ENCODE measurements around the gene KIF13A. TPM values are rescaled to one million over a fixed set of nuclear protein-coding genes. Genes with fewer than 3 reads are reported as not detected.

Gene KIF13A
- total and polyA plus RNA-seq, 2 donors (not counting 3 experiments of a cell fraction or from before 2014, with no cell fraction given) = 24.9 to 65.8 TPM

GRCh38 chr6:17851001-17851719, 136.3 kb downstream of the KIF13A start:
- Histone ChIP-seq H3K27me3 (ENCODE audit: control insufficient read depth in 2 of 2, insufficient read depth in 2 of 2, low read length in 2 of 2) (no peaks in the 10 kb centered on the region), H3K4me2 (ENCODE audit: insufficient read depth, low read length) (peak overlapping the region; percentile 64), H2AFZ (ENCODE audit: low read depth, low read length) (peak overlapping the region; percentile 19), H3K27ac (ENCODE audit: insufficient read depth, low read depth, low read length) (peak overlapping the region; percentile 93), H3K4me3 (replicated peaks in 1 of 3; ENCODE audit: insufficient read depth in 1 of 3, low read depth in 1 of 3, low read length in 3 of 3) (peak overlapping the region in 1 of 3 experiments; percentile 51), H3K9me1 (replicated peaks; ENCODE audit: control insufficient read depth, extremely low read depth, insufficient read depth, low read length) (no peaks in the 10 kb centered on the region), H3K9me3 (replicated peaks; ENCODE audit: control insufficient read depth, insufficient read depth, low read length) (no peaks in the 10 kb centered on the region), H3K79me2 (ENCODE audit: control insufficient read depth, insufficient read depth, low read length) (peaks cover 5% of the 10 kb centered on the region), H3K36me3 (ENCODE audit: control insufficient read depth in 2 of 2, extremely low read depth in 1 of 2, insufficient read depth in 2 of 2, low read length in 2 of 2) (peaks cover 0 to 2% of the 10 kb centered on the region in 2 experiments), H3K4me1 (ENCODE audit: control insufficient read depth, extremely low read depth, insufficient read depth, low read length) (peaks cover 49% of the 10 kb centered on the region), H3K9ac (replicated peaks; ENCODE audit: extremely low read depth, insufficient read depth, low read length) (peak overlapping the region; percentile 83), H4K20me1 (replicated peaks; ENCODE audit: control insufficient read depth, extremely low read depth, insufficient read depth, low read length) (no peaks in the 10 kb centered on the region)
- ChIA-PET CTCF (interaction anchor here (1.0 to 2.5 kb wide), 6 partner anchors 7 to 47 kb away, joined by 3 to 9 read pairs (median 4); no protein-coding TSS in a partner anchor), POLR2A (no interaction called here)
- peak; percentile 65 for DNase-seq (ENCODE audit: low read depth, low spot score)
- dilution Hi-C loops (cut with MboI; ENCODE audit: extremely low pct_ligation_motif_present, low sequenced_read_pairs) = no loop called here
- intact Hi-C loops (cut with micrococcal nuclease) = loop anchor here (2.0 kb wide), 1 partner anchor 136 kb away; the partner anchor contains the start of gene KIF13A
- BruUV-seq (replicated peaks) = TSS peak; percentile 66
- TF ChIP-seq MYC (IDR thresholded peaks at IDR 0.05; ENCODE audit: low read depth, low read length) (no peak), MAX (IDR thresholded peaks at IDR 0.05; ENCODE audit: insufficient read depth, insufficient read length) (no peak), POLR2AphosphoS5 (IDR thresholded peaks at IDR 0.05; ENCODE audit: insufficient read depth, low read depth, low read length) (no peak), CTCF (IDR thresholded peaks at IDR 0.05; ENCODE audit: extremely low read depth in 1 of 2, insufficient read depth in 1 of 2, low read depth in 1 of 2, low read length in 2 of 2) (no peak), GATA2 (IDR thresholded peaks at IDR 0.05; ENCODE audit: insufficient read depth, insufficient read length, low read depth, low read length) (no peak), FOS (IDR thresholded peaks at IDR 0.05; ENCODE audit: borderline replicate concordance, insufficient read depth, low read length) (no peak), POLR2A (IDR thresholded peaks at IDR 0.05; ENCODE audit: low read depth, low read length) (no peak), JUN (IDR thresholded peaks at IDR 0.05; ENCODE audit: borderline replicate concordance, insufficient read depth, insufficient read length, low read depth) (no peak), EZH2 (IDR thresholded peaks at IDR 0.05; ENCODE audit: borderline replicate concordance, low read depth, low read length, severe bottlenecking) (no peak)
- no peak for FAIRE-seq

Data from endothelial cell of umbilical vein (primary cell).